Activated CD8-positive, alpha-beta memory T cell treated with anti-CD3 and anti-CD28 coated beads, Interleukin-2, amount 50 U/mL, for 1 hour (primary cell): ENCODE data around the gene TUBGCP6.
A peak's percentile ranks its signal among the peaks of the same experiment; 100 is the strongest.
"Not testable (repeated sequence)": the region's sequence is repeated elsewhere in the genome, so short reads cannot be mapped to it uniquely, and the experiment has no call there.

Experiments used
- DNase-seq: peaks from one replicate; pipeline ENCODE4 v3.0.0-alpha.2; 2020; ENCODE audit errors: extremely low read depth

TUBGCP6 gene

GRCh38 chr22:50278956-50279619 is 34.3 kb upstream of the TUBGCP6 start:
- no peak for DNase-seq

GRCh38 chr22:50278461-50278860 is 33.6 kb upstream of the TUBGCP6 start:
- DNase-seq, result no peak

DNA sequence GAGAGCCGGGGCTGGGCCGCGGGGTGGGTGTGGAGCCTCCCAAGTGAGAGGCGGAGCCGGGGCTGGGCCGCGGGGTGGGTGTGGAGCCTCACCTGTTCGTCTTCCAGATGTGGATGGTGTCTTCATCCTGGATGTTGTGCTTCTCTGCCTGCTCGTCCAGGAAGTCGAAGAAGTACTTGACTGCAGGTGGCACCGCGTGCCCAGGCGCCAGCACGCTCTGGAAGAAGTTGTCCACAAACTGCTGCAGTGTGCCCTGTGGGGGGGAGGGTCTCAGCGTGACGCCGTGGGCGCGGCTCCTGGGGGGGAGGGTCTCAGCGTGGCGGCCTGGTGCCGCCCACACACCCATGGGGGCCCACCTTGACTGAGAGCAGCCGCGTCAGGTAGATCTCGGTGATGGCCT is 32.9 kb upstream of the TUBGCP6 start:
- DNase-seq, result no peak

- DNase-seq, result no peak
Observed at GRCh38 chr22:50276143-50276542, 31.3 kb upstream of the TUBGCP6 start.

GRCh38 chr22:50275181-50276055 is 30.6 kb upstream of the TUBGCP6 start:
- no peak for DNase-seq

GRCh38 chr22:50274771-50275170 is 29.9 kb upstream of the TUBGCP6 start:
- no peak for DNase-seq

DNA sequence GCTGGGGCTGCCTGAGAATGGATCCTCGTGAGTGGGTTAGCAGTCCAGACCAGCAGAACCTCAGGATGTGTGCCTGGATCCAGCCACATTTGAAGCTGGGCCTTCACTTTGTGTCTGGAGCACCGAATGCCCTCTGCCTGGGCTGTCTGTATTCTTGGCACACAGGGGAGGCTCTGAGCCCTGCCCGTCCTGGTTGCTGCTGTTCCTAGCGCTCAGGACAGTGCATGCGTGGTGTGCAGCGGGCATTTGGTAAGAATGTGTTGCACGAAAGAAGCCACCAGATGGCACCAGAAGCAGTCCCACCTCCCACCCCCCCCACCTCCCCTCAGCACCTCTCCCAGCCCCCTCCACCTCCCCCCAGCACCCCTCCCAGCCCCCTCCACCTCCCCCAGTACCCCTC is 29.5 kb upstream of the TUBGCP6 start:
- DNase-seq, result no peak

- DNase-seq, result not testable (repeated sequence)
Observed at GRCh38 chr22:50273781-50274180, 29.0 kb upstream of the TUBGCP6 start.

- not testable (repeated sequence) for DNase-seq
Observed at GRCh38 chr22:50273352-50273751, 28.5 kb upstream of the TUBGCP6 start.

- DNase-seq, result no peak
Observed at GRCh38 chr22:50272044-50272802, 27.4 kb upstream of the TUBGCP6 start.

DNA sequence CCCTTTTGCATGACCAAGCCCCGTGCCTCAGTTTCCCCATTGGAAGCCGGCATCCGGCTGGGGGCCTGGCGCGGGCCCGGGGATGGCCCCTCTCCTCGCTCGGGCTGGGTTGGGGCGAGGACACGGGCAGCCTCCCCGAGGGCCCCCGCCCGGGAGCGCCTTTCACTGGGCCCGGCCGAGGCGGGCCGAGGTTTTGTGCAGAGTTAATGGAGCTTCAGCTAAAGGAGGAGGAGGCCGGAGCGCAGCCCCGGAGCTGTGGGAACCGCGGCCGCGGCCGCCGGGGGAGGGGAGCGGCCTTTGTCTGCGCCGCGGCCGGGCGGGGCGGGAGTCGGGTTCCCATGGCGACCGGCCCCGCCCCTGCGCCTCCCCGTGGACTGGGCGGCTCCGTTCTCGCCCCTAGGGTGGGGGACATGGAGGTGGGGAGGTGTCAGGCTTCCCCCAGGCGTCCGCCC is 26.7 kb upstream of the TUBGCP6 start:
- DNase-seq, result no peak

- DNase-seq, result no peak
Observed at GRCh38 chr22:50270666-50271394, 26.0 kb upstream of the TUBGCP6 start.

DNA sequence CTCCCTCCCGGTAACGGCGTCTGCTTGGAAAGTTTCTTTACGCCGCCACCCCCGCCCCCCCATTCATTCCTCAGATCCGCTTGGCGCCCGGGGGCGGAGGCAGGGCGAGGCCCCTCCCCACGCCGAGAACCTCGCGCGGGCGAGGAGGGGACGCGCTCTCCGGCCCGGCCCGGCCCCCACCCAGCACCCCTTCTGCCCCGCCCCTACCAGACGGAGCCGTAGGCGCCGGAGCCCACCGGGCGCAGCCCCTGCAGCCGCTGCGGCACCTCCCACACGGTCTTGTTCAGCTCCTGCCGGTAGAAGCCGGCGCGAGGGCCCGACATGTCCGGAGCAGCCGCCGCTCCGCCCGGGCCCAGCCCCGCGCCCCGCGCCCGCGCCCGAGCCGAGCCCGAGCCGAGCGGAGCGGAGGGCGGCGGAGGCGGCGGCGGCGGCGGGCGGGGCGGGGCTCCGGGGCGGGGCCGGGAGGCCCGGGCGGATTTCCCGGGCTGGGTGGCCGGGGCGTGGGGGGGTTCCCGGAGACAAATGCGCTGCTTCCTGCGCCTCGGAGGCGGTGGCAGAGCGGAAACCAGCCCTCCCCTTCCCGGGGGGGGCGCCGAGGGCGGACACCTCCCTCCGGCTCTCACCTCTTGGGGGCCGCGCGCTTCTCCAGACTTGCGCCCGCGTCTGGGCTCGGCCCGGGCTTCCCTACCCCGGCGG is 25.3 kb upstream of the TUBGCP6 start, which contains the start of gene MAPK11:
MAPK11 (minus strand) TSS at position 411 of the 696 bp plus-strand sequence; CDS start at position 323, 88 bp downstream.
- peak; percentile 19 for DNase-seq

- DNase-seq, result no peak
Observed at GRCh38 chr22:50269573-50269969, 24.7 kb upstream of the TUBGCP6 start.

DNA sequence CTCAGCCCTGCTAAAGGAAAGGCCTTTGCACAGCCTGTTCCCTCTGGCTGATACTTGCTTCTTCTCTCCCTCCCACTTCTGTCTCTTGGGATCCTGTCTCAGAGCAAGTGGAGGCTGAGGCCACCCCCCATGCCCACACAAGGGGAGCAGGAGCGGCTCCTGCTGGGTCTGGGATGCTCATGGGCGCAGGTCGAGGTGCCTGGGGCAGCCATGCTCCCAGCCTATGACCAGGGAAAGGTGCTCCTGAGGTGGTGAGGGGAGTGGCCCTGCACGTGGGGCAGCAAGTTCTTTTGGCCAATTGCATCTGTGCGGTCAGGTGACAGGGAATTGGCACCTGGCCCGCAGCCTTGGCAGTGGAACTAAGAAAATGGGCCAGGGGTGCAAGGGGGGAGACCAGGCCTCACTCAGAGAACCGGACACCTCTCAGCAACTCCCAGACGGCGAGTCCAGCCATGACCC is 23.9 kb upstream of the TUBGCP6 start:
- no peak for DNase-seq

DNA sequence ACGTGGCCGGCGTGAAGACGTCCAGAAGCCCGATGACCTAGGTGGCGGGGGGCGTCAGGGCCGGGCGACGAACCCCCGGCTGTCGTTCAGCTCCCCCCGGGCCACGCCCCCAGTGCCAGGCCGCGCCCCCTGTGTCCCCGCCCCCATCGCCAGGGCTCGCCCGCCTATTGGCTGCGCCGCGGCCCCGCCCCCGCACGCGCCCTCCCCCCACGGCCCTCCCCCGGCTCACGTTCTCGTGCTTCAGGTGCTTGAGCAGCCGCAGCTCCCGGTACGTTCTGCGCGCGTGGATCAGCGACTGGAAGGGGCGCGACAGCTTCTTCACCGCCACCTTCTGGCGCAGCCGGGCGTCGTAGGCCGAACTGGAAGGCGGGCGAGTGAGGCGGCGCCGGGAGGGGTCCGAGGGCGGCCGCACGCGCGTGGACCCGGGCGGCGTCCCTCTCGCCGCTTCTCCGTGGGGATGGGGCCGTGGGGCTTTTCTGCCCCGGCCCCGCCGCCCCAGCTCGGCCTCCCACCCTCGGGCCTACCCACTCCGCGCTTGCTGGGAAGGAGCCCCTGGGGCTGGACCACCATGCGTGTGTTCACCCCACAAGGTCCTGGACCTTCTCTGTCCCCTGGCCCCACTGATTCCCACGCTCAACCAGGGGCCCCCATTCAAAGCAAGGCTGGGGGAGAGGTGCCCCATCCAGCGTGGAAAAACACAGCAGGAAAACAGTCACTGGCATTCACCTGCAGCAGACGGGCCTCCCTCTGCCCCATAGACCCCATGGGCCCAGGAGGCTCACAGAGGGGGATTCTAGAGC is 23.0 kb upstream of the TUBGCP6 start:
- DNase-seq, result no peak

- DNase-seq, result no peak
Observed at GRCh38 chr22:50266994-50267393, 22.2 kb upstream of the TUBGCP6 start.

GRCh38 chr22:50264946-50265669 is 20.3 kb upstream of the TUBGCP6 start:
- DNase-seq, result no peak

DNA sequence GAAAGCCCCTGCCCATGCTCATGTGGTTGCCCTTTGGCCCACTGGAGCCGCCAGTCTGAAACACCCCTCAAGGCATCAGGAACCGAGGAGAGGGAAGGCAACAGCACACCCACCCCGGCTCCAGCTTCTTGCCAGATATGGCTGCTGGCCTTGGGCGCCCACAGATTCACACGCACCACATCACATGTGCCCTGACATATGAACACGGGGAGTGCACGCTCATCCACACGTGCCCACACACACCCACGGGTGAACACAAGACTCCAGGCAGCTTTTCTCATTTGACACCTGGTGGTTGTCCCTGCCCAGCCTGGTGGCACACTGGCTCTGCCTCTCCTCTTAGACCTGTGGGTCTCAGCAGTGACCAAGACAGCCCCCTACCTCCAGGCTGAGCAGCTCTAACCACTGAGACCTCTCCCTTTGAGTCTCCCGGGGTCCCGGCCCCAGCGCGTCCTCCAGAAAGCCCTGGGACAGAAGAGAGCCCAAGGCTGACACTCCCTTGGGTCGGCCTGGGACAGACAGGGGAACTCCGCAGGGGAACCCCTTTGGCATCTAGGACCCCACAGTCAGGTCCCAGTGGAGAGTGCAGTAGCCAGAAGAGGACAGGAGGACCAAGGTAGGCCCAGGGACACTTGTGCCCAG is 19.4 kb upstream of the TUBGCP6 start:
- no peak for DNase-seq
